ENCODE measurements around the gene ITGB5.

ITGB5 gene

GRCh38 chr3:124915254-124915653, 28.1 kb upstream of the ITGB5 start:
- DNase-seq (ENCODE audit: insufficient read length, low spot score) = no peak
- no peak for FAIRE-seq
- TF ChIP-seq POLR2A (IDR thresholded peaks at IDR 0.05; ENCODE audit: low read depth, low read length) = no peak

- TF ChIP-seq POLR2A (IDR thresholded peaks at IDR 0.05; ENCODE audit: low read depth, low read length) = no peak
- no peak for FAIRE-seq
- no peak for DNase-seq (ENCODE audit: insufficient read length, low spot score)
Measured at GRCh38 chr3:124907957-124908356, 20.8 kb upstream of the ITGB5 start.

- TF ChIP-seq POLR2A (IDR thresholded peaks at IDR 0.05; ENCODE audit: low read depth, low read length) = no peak
- DNase-seq (ENCODE audit: insufficient read length, low spot score) = no peak
- FAIRE-seq = no peak
Measured at GRCh38 chr3:124904835-124905492, 17.8 kb upstream of the ITGB5 start.

DNA sequence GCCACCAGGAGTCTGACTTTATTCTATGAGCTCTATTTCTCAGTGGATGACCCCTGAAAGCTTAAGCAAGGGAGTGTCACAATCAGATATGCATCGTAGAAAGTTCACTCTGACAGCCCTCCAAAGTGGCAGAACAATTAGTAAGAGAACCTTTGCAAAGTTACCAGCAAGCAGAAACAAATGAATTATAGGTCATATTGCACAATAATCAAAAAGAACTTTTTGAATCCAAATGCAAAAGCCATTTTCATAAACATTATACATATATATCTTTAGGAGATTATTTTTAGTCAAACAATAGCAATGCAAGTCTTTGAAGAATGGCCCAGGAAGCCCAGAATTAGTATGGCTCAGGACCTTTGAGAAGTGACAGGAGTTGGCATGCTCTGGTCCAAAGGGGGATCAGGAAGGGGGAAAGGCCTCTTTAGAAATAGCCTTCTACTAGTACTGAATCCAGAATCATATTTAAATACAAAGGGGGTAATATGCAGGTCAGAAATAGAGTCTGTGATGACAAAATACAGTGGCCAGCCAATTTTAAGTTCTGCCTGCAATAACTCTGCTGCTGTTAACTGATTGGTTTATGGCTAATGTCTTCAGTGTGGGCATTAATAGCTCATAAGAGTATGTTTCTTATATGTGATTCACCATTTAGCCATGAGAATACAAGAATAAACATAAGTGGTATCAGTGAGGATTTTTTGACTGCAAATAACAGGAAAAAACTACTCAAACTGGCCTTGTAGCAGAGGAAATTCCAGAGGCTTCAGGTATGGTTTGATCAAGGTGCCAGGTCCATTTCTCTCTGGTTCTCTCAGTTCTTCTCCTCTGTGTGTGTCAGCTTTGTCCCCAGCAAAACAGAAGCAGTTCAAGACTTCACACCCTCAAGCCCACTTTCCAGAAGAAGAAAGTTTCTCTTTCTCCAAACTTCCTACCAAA, 17.0 kb upstream of the ITGB5 start:
- TF ChIP-seq POLR2A (IDR thresholded peaks at IDR 0.05; ENCODE audit: low read depth, low read length) = no peak
- FAIRE-seq (no peak), DNase-seq (ENCODE audit: insufficient read length, low spot score) (no peak)

GRCh38 chr3:124896824-124897526, 9.8 kb upstream of the ITGB5 start:
- no peak for FAIRE-seq
- DNase-seq (ENCODE audit: insufficient read length, low spot score) = no peak
- no peak for TF ChIP-seq POLR2A (IDR thresholded peaks at IDR 0.05; ENCODE audit: low read depth, low read length)

DNA sequence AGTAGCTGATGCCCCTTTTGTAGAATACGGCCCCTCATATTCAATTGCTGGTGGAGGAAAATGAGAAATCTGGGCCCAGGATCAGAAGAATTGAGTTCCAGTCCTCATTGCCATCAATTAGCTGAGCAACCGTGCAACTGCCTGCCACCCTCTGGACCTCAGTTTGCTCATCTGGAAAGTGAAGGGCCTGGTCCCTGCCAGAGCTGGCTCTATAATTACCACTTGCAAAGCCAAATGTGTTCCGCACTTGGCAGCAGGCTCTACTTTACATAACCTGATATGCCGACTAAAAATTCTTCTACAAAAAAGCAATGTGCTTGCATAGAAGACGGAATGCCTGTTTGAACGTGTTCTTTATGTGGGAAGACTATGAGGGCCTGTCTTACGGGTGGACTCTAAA, 8.6 kb upstream of the ITGB5 start:
- no peak for DNase-seq (ENCODE audit: insufficient read length, low spot score)
- FAIRE-seq = no peak
- TF ChIP-seq POLR2A (IDR thresholded peaks at IDR 0.05; ENCODE audit: low read depth, low read length) = no peak

DNA sequence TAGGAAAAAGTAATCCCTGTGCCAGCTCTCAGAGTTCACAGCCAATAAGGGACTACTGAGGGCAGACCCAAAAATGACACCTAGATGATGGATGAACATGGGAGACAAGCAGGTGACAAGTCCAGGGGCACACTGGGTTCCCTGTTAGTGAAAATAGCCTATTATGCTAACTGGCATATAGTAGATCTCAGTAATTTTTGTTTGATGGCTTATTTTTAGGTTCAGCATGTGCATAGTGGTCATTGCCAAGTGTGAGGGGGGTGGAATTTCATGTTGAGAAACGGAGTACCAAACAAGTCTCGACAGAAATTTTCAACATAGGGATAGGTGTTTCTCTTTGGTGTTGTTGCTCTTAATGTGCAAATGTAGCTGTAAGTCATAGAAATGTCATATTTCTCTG, 6.4 kb upstream of the ITGB5 start:
- TF ChIP-seq POLR2A (IDR thresholded peaks at IDR 0.05; ENCODE audit: low read depth, low read length) = no peak
- DNase-seq (ENCODE audit: insufficient read length, low spot score) (no peak), FAIRE-seq (no peak)

GRCh38 chr3:124890573-124891190, 3.5 kb upstream of the ITGB5 start:
- no peak for TF ChIP-seq POLR2A (IDR thresholded peaks at IDR 0.05; ENCODE audit: low read depth, low read length)
- DNase-seq (ENCODE audit: insufficient read length, low spot score) = no peak
- no peak for FAIRE-seq

DNA sequence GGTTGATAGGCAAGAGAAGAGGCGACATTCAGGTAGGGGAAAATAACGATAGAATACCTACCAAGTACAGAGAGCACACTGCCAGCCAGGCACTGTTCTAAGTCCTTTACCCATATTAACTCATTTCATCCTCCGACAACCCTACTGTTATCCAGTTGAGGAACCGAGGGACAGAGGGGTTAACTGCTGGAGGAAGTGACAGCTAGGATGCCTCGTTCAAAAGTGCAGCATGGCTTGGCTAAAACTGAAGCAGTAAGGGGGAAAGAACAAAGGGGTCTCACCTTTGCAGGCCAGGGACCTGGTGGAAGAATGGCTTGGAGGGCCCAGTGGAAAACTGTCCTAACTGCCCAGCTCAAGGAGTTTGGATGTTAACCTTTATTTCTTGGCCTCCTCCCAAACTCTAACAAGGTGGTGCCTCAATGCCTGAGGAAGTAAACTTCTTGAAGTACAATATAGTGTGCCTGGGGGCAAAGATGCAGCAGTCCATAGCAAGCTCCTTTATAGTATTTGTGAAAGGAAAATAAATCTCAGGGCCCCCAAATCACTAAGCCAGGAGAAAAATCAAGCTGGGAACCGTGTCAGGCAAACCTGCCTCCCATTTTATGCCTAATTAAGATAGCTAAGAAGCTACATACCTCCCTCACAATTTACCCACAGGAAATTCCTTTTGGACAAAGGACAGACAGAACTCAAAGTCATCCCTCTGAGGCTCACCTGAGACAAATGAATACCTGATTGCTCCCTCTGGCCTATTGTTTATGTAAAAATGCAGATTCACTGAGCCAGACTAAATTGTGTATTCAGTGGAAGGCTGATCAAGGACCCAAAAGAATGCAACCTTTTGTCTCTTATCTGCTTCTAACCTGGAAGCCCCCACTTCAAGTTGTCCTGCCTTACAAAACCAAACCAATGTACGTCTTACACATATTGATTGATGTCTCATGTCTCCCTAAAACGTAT, 1.6 kb upstream of the ITGB5 start:
- FAIRE-seq (no peak), DNase-seq (ENCODE audit: insufficient read length, low spot score) (no peak)
- TF ChIP-seq POLR2A (IDR thresholded peaks at IDR 0.05; ENCODE audit: low read depth, low read length) = no peak

DNA sequence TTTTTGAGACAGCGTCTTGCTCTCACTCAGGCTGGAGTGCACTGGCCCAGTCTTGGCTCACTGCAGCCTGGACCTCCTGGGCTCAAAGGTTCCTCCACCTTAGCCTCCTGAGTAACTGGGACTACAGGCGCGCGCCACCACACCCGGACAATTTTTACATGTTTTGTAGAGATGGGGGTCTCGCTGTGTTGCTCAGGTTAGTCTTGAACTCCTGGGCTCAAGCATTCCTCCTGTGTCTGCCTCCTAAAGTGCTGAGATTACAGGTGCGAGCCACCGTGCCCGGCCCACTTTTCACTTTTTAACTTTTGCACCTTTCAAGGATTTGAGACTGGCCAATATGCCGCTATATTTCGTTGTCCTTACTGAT, 750 bp upstream of the ITGB5 start:
- FAIRE-seq (no peak), DNase-seq (ENCODE audit: insufficient read length, low spot score) (no peak)
- TF ChIP-seq POLR2A (IDR thresholded peaks at IDR 0.05; ENCODE audit: low read depth, low read length) = no peak

- TF ChIP-seq POLR2A (IDR thresholded peaks at IDR 0.05; ENCODE audit: low read depth, low read length) = peak; percentile 37; the same call in 1 of the 2 replicates
- FAIRE-seq = no peak
- peak; percentile 53 for DNase-seq (ENCODE audit: insufficient read length, low spot score)
Measured at GRCh38 chr3:124886168-124887056, 753 bp downstream of the ITGB5 start.
